Upper lobe of left lung (tissue), 6 donors: ENCODE measurements around the gene HTR3A. TPM values are rescaled to one million over a fixed set of nuclear protein-coding genes. Genes with fewer than 3 reads are reported as not detected.

ENCODE experiments used
- ATAC-seq, 2 donors: fragments of 200-7000 bp; cut with Tn5 transposase; one replicate each; pipeline ENCODE4 v1.9.1; 2022; ENCODE audit warnings: mild to moderate bottlenecking in 2 of 2, moderate library complexity in 2 of 2; ENCODE audit not compliant: low FRiP score in 2 of 2
- DNase-seq, 2 donors: peaks; one replicate each; pipeline ENCODE4 v3.0.0-alpha.2; 2019 to 2020
- H3K27ac ChIP-seq, 4 donors: fragments of 200-600 bp; sonication (generic); one replicate each; pipeline ENCODE4 v1.5.1; 2016 to 2019
- H3K27me3 ChIP-seq, 4 donors: fragments of 200-600 bp; sonication (generic); one replicate each; pipeline ENCODE4 v1.5.1; 2017 to 2019
- H3K36me3 ChIP-seq, 4 donors: fragments of 200-600 bp; sonication (generic); one replicate each; pipeline ENCODE4 v1.5.1; 2016 to 2019
- H3K4me1 ChIP-seq, 4 donors: fragments of 200-600 bp; sonication (generic); one replicate each; pipeline ENCODE4 v1.5.1; 2018 to 2019
- H3K4me3 ChIP-seq, 4 donors: fragments of 200-600 bp; sonication (generic); one replicate each; pipeline ENCODE4 v1.5.1; 2017 to 2019; ENCODE audit warnings: mild to moderate bottlenecking in 2 of 4, moderate library complexity in 1 of 4
- H3K9me3 ChIP-seq, 4 donors: fragments of 200-600 bp; sonication (generic); one replicate each; pipeline ENCODE4 v1.5.1; 2018 to 2019
- CTCF ChIP-seq, 6 experiments: fragments of 450-650 bp in 4 of 6; fragments of 200-600 bp in 2 of 6; sonication (generic) in 2 of 6; IDR thresholded peaks; one replicate each; pipeline ENCODE4 v1.5.1; 2016 to 2019; ENCODE audit warnings: antibody characterized with exemption in 6 of 6
- EP300 ChIP-seq, 4 donors: sonication (generic); formaldehyde crosslinking; IDR thresholded peaks; one replicate each; pipeline ENCODE4 v1.5.1; 2017; ENCODE audit warnings: antibody characterized with exemption in 4 of 4, control low read depth in 2 of 4
- POLR2A ChIP-seq, 4 donors: fragments of 450-650 bp; IDR thresholded peaks; one replicate each; pipeline ENCODE4 v1.5.1; 2016 to 2017; ENCODE audit warnings: antibody characterized with exemption in 4 of 4, mild to moderate bottlenecking in 2 of 4
- POLR2AphosphoS5 ChIP-seq, 2 donors: sonication (generic); formaldehyde crosslinking; IDR thresholded peaks; one replicate each; pipeline ENCODE4 v1.5.1; 2017; ENCODE audit warnings: antibody characterized with exemption in 2 of 2
- WGBS, 2 donors: methylation state at CpG; one replicate each; pipeline ENCODE4 v1.1.5; 2017 to 2018; 5-methylcytosine and 5-hydroxymethylcytosine counted together
- total RNA-seq, 6 donors: library from RNA; depleted of rRNA in 4 of 6; stranded (reverse); fragments of >200 nt in 4 of 6; gene quantifications; one replicate each; pipeline versions ENCODE4 v1.1.0 to v1.2.1, GENCODE V29; 2016 to 2021
- donor health status: DM: no; HTN: no; CAD: no; lungs with moderate emphysema.
- donor health status: DM: no; HTN: yes; CAD: no; lungs with severe emphysema.

Gene HTR3A
- total RNA-seq, 6 donors from 2014 or later: not detected

GRCh38 chr11:113994077-113994954, 19.4 kb downstream of the HTR3A start:
- no peak overlapping the region for H3K27ac ChIP-seq
- H3K36me3 ChIP-seq: no peaks in the 10 kb centered on the region
- ATAC-seq (peak in 1 of 2 donors; percentile 54), DNase-seq (no peak)
- WGBS, 2 donors: 2 to 3% methylated on average over 6 of the region's 6 CpGs
- no peak for TF ChIP-seq EP300 (IDR thresholded peaks at IDR 0.05)
- TF ChIP-seq CTCF (IDR thresholded peaks at IDR 0.05): peak in 5 of 6 experiments; percentile 49 to 73 (median 56)
- no peak overlapping the region for H3K4me3 ChIP-seq
- no peaks in the 10 kb centered on the region for H3K27me3 ChIP-seq
- no peaks in the 10 kb centered on the region for H3K9me3 ChIP-seq
- no peaks in the 10 kb centered on the region for H3K4me1 ChIP-seq

GRCh38 chr11:113997473-113997872, 22.6 kb downstream of the HTR3A start:
- H3K9me3 ChIP-seq: no peaks in the 10 kb centered on the region
- TF ChIP-seq POLR2A (IDR thresholded peaks at IDR 0.05): no peak
- no peak for TF ChIP-seq CTCF (IDR thresholded peaks at IDR 0.05)
- TF ChIP-seq EP300 (IDR thresholded peaks at IDR 0.05): no peak
- TF ChIP-seq POLR2AphosphoS5 (IDR thresholded peaks at IDR 0.05): no peak
- WGBS, 2 donors: 49 to 53% methylated on average over 3 of the region's 3 CpGs

GRCh38 chr11:113998574-113998973, 23.7 kb downstream of the HTR3A start:
- no peaks in the 10 kb centered on the region for H3K9me3 ChIP-seq
- no peaks in the 10 kb centered on the region for H3K27me3 ChIP-seq
- no peaks in the 10 kb centered on the region for H3K4me1 ChIP-seq
- H3K4me3 ChIP-seq: no peak overlapping the region
- ATAC-seq (no peak), DNase-seq (no peak)
- TF ChIP-seq POLR2A (IDR thresholded peaks at IDR 0.05) (no peak), EP300 (IDR thresholded peaks at IDR 0.05) (no peak), CTCF (IDR thresholded peaks at IDR 0.05) (no peak), POLR2AphosphoS5 (IDR thresholded peaks at IDR 0.05) (no peak)
- WGBS, 2 donors: 36% methylated on average over 4 of the region's 4 CpGs; no CpG with 5 or more reads in 1 of the 2 donors
- no peak overlapping the region for H3K27ac ChIP-seq
- H3K36me3 ChIP-seq: no peaks in the 10 kb centered on the region

More at GRCh38 chr11:113997473-113997872, 22.6 kb downstream of the HTR3A start:
- H3K4me3 ChIP-seq: no peak overlapping the region
- DNase-seq (no peak), ATAC-seq (no peak)
- no peaks in the 10 kb centered on the region for H3K36me3 ChIP-seq
- H3K27ac ChIP-seq: no peak overlapping the region
- no peaks in the 10 kb centered on the region for H3K27me3 ChIP-seq
- H3K4me1 ChIP-seq: no peaks in the 10 kb centered on the region

- ATAC-seq: no peak
- TF ChIP-seq CTCF (IDR thresholded peaks at IDR 0.05): no peak
- TF ChIP-seq POLR2A (IDR thresholded peaks at IDR 0.05): no peak
- TF ChIP-seq POLR2AphosphoS5 (IDR thresholded peaks at IDR 0.05): no peak
- no peak for TF ChIP-seq EP300 (IDR thresholded peaks at IDR 0.05)
- H3K4me3 ChIP-seq: no peak overlapping the region
- H3K27me3 ChIP-seq: no peaks in the 10 kb centered on the region
- WGBS, 2 donors: 83 to 86% methylated on average over 4 of the region's 4 CpGs
- no peaks in the 10 kb centered on the region for H3K4me1 ChIP-seq
- H3K36me3 ChIP-seq: no peaks in the 10 kb centered on the region
- H3K9me3 ChIP-seq: no peaks in the 10 kb centered on the region
- no peak overlapping the region for H3K27ac ChIP-seq
- DNase-seq: no peak
These were observed 25.6 kb downstream of the HTR3A start for GRCh38 chr11:114000526-114000925.

GRCh38 chr11:114001416-114001815, 26.5 kb downstream of the HTR3A start:
- Histone ChIP-seq H3K9me3 (no peaks in the 10 kb centered on the region), H3K27ac (no peak overlapping the region), H3K4me1 (no peaks in the 10 kb centered on the region), H3K36me3 (no peaks in the 10 kb centered on the region), H3K4me3 (no peak overlapping the region), H3K27me3 (no peaks in the 10 kb centered on the region)
- 49 to 69% methylated on average over 3 of the region's 3 CpGs for WGBS, 2 donors
- TF ChIP-seq CTCF (IDR thresholded peaks at IDR 0.05) (no peak), EP300 (IDR thresholded peaks at IDR 0.05) (no peak), POLR2A (IDR thresholded peaks at IDR 0.05) (no peak), POLR2AphosphoS5 (IDR thresholded peaks at IDR 0.05) (no peak)
- DNase-seq: no peak
- no peak for ATAC-seq
